B cell (primary cell): ENCODE measurements around the gene ZSWIM7. TPM values are rescaled to one million over a fixed set of nuclear protein-coding genes. Genes with fewer than 3 reads are reported as not detected.

ENCODE experiments used
- ATAC-seq: fragments of 200-7000 bp; cut with Tn5 transposase; one replicate; pipeline ENCODE4 v1.10.0; 2021; ENCODE audit warnings: low read depth, mild to moderate bottlenecking, moderate number of reproducible peaks, moderate library complexity
- CTCF ChIA-PET: fragments of 350-600 bp; sonication (Branson Sonifier 250); formaldehyde crosslinking; loops from one replicate; lab custom pipeline; 2021; ENCODE audit warnings: antibody characterized with exemption, inconsistent platforms; lab: Charles Lee
- POLR2A ChIA-PET: fragments of 350-600 bp; sonication (Branson Sonifier 250); formaldehyde crosslinking; loops from one replicate; lab custom pipeline; 2021; ENCODE audit warnings: antibody characterized with exemption; lab: Charles Lee
- DNase-seq: peaks from one replicate; pipeline ENCODE4 v3.0.0; 2013
- H2AFZ ChIP-seq: 2 replicates; pipeline ENCODE4 v1.6.1; 2012; ENCODE audit warnings: mild to moderate bottlenecking, low read depth, low read length; ENCODE audit not compliant: insufficient read depth, poor library complexity, severe bottlenecking
- H3K27ac ChIP-seq, 2 donors: 1 replicate in 1 of 2; 2 replicates in 1 of 2; pipeline ENCODE4 v1.5.1; 2012 to 2013; ENCODE audit warnings: low read length in 2 of 2, mild to moderate bottlenecking in 2 of 2, moderate library complexity in 1 of 2
- H3K27me3 ChIP-seq, 4 experiments: fragments of 200-600 bp in 1 of 4; sonication (generic) in 1 of 4; replicated peaks in 1 of 4; 1 replicate in 2 of 4; 2 replicates in 2 of 4; pipeline versions ENCODE4 v1.6.1 to v1.7.0; 2013 to 2016; ENCODE audit warnings: low read length in 3 of 4, mild to moderate bottlenecking in 2 of 4, mixed read lengths in 1 of 4, moderate library complexity in 1 of 4; ENCODE audit not compliant: insufficient read depth in 4 of 4, control insufficient read depth in 3 of 4; ENCODE audit errors: control extremely low read depth in 1 of 4
- H3K36me3 ChIP-seq, 2 experiments: replicated peaks in 1 of 2; 1 replicate in 1 of 2; 2 replicates in 1 of 2; pipeline versions ENCODE4 v1.6.1 to v1.7.1; 2013; ENCODE audit warnings: low read length in 1 of 2; ENCODE audit not compliant: insufficient read depth in 2 of 2, control insufficient read depth in 1 of 2; ENCODE audit errors: control extremely low read depth in 1 of 2, extremely low read depth in 1 of 2
- H3K4me1 ChIP-seq, 2 donors: fragments of 200-600 bp in 1 of 2; sonication (generic) in 1 of 2; 1 replicate in 1 of 2; 2 replicates in 1 of 2; pipeline versions ENCODE4 v1.5.1 to v1.6.1; 2013 to 2017; ENCODE audit warnings: low read length in 2 of 2; ENCODE audit not compliant: control insufficient read depth in 2 of 2, insufficient read depth in 2 of 2
- H3K4me2 ChIP-seq: replicated peaks from 2 replicates; pipeline ENCODE3; 2012; ENCODE audit warnings: mild to moderate bottlenecking, low read depth, low read length; ENCODE audit not compliant: poor library complexity, severe bottlenecking
- H3K4me3 ChIP-seq, 5 experiments: fragments of 200-600 bp in 1 of 5; sonication (generic) in 1 of 5; 1 replicate in 3 of 5; 2 replicates in 2 of 5; pipeline versions ENCODE4 v1.5.1 to v1.7.0; 2011 to 2016; ENCODE audit warnings: low read length in 4 of 5, mild to moderate bottlenecking in 4 of 5, low read depth in 2 of 5, control low read depth in 1 of 5, moderate library complexity in 1 of 5; ENCODE audit not compliant: insufficient read depth in 1 of 5; ENCODE audit errors: control extremely low read depth in 1 of 5, extremely low read depth in 1 of 5
- H3K79me2 ChIP-seq: fragments of 200-600 bp; sonication (generic); one replicate; pipeline ENCODE4 v1.6.0; 2016; ENCODE audit warnings: low read length; ENCODE audit not compliant: control insufficient read depth, insufficient read depth
- H3K9ac ChIP-seq: fragments of 200-600 bp; sonication (generic); 2 replicates; pipeline ENCODE4 v1.6.1; 2017; ENCODE audit warnings: mild to moderate bottlenecking, low read length, moderate library complexity
- H3K9me3 ChIP-seq, 3 donors: one replicate each; pipeline versions ENCODE4 v1.6.1 to v1.7.1; 2013; ENCODE audit warnings: low read length in 2 of 3; ENCODE audit not compliant: control insufficient read depth in 2 of 3, insufficient read depth in 1 of 3; ENCODE audit errors: control extremely low read depth in 1 of 3
- H4K20me1 ChIP-seq: 2 replicates; pipeline ENCODE4 v1.6.0; 2012; ENCODE audit warnings: mild to moderate bottlenecking, low read length; ENCODE audit not compliant: insufficient read depth, control insufficient read depth, poor library complexity, severe bottlenecking
- H3K27ac Mint-ChIP-seq: one replicate; pipeline ENCODE4 v1.8.0; 2021; ENCODE audit warnings: mixed read lengths
- H3K27me3 Mint-ChIP-seq: one replicate; pipeline ENCODE4 v1.8.0; 2021; ENCODE audit warnings: mixed read lengths
- H3K4me1 Mint-ChIP-seq: one replicate; pipeline ENCODE4 v1.8.0; 2021; ENCODE audit warnings: mixed read lengths
- H3K4me3 Mint-ChIP-seq: one replicate; pipeline ENCODE4 v1.8.0; 2021; ENCODE audit warnings: mixed read lengths
- H3K9me3 Mint-ChIP-seq: one replicate; pipeline ENCODE4 v1.8.0; 2022; ENCODE audit warnings: mixed read lengths; ENCODE audit not compliant: insufficient read depth
- EZH2 ChIP-seq: IDR thresholded peaks from 2 replicates; pipeline ENCODE4 v1.6.1; 2012; ENCODE audit warnings: borderline replicate concordance, low read depth, mild to moderate bottlenecking, moderate library complexity, low read length; ENCODE audit not compliant: insufficient read depth, poor library complexity, severe bottlenecking
- WGBS: methylation state at CpG from one replicate; pipeline ENCODE4 v1.1.5; 2013; ENCODE audit warnings: missing lambda C conversion rate; ENCODE audit not compliant: insufficient coverage; 5-methylcytosine and 5-hydroxymethylcytosine counted together
- intact Hi-C: fragments of 100-400 bp; cut with micrococcal nuclease; formaldehyde crosslinking; loops from one replicate; pipeline ENCODE4 v1.10.0; 2022
- polyA plus RNA-seq: library from polyadenylated mRNA; depleted of rRNA; stranded (reverse); fragments of >200 nt; gene quantifications from 2 replicates; pipeline ENCODE4 v1.2.3, GENCODE V29; 2012
- total RNA-seq, 2 donors: library from RNA; stranded (reverse); fragments of 120-200 nt in 1 of 2; gene quantifications; 1 replicate in 1 of 2; 2 replicates in 1 of 2; pipeline versions ENCODE4 v1.2.3 to v1.2.4, GENCODE V29; 2013 to 2022
- TF ChIP-seq, protein P1 (sequence below): fragments of 200-600 bp; IDR thresholded peaks from one replicate; pipeline ENCODE4 v1.8.0; 2022; ENCODE audit warnings: antibody characterized with exemption, mild to moderate bottlenecking

The ZSWIM7 gene
- total and polyA plus RNA-seq, 2 donors (not counting 1 experiment from before 2014, with no cell fraction given), result 25.1 to 39.3 TPM

DNA sequence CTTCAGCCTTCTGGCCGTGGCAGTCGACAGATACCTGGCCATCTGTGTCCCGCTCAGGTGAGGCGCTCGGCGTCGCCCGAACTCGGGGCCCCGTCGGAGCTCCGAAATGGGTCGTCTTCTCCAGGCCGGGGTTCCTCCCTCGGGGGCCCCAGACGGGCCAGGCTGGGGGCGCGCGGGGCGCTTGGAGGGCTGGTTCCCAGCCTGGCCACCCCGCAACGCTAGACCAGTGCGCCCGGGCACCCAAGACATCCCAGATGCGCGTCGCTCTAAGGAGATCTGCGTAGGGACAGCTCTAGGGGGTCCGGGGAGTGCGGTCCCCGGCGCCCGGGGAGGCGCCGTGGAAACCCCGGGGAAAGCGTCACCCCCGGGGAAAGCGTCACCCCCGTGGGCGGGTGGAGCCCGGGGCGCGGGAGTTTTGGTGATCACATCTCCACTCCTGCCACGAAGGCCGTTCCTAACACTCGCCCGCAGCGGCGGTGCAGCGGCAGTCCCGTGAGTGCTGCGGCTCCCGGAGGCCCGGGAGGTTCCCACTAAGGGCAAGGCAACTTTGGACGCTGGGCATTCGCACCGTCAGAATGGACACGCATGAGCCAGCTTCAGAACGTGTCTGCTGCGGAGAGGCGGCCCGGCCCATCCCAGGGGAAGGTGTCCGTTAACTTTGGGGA, 53.8 kb downstream of the ZSWIM7 start:
- intact Hi-C loops, result no loop called here
- no peaks in the 10 kb centered on the region for H3K79me2 ChIP-seq

More for the DNA sequence above, 53.8 kb downstream of the ZSWIM7 start:
- Mint-ChIP-seq H3K4me1 (peaks cover 17% of the 10 kb centered on the region), H3K27me3 (peaks cover 43% of the 10 kb centered on the region), H3K9me3 (no peaks in the 10 kb centered on the region), H3K4me3 (peak overlapping the region; percentile 80), H3K27ac (no peak overlapping the region)
- TF ChIP-seq, protein P1, sequence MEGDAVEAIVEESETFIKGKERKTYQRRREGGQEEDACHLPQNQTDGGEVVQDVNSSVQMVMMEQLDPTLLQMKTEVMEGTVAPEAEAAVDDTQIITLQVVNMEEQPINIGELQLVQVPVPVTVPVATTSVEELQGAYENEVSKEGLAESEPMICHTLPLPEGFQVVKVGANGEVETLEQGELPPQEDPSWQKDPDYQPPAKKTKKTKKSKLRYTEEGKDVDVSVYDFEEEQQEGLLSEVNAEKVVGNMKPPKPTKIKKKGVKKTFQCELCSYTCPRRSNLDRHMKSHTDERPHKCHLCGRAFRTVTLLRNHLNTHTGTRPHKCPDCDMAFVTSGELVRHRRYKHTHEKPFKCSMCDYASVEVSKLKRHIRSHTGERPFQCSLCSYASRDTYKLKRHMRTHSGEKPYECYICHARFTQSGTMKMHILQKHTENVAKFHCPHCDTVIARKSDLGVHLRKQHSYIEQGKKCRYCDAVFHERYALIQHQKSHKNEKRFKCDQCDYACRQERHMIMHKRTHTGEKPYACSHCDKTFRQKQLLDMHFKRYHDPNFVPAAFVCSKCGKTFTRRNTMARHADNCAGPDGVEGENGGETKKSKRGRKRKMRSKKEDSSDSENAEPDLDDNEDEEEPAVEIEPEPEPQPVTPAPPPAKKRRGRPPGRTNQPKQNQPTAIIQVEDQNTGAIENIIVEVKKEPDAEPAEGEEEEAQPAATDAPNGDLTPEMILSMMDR, result no peak
- TF ChIP-seq EZH2, result no peak
- Histone ChIP-seq H3K4me3 (peak overlapping the region in 4 of 5 experiments; percentile 15 to 56 (median 46)), H3K4me1 (peaks cover 15 to 18% of the 10 kb centered on the region in 2 donors), H3K9ac (peak overlapping the region; percentile 49), H4K20me1 (no peaks in the 10 kb centered on the region), H3K4me2 (peak overlapping the region; percentile 88), H3K27ac (no peak overlapping the region), H3K27me3 (peaks cover 0 to 46% (median 14%) of the 10 kb centered on the region in 4 experiments), H2AFZ (peak overlapping the region; percentile 73), H3K36me3 (no peaks in the 10 kb centered on the region), H3K9me3 (peaks cover 0 to 12% (median 0%) of the 10 kb centered on the region in 3 donors)
- no peak for ATAC-seq
- DNase-seq, result no peak
- whole genome bisulfite sequencing, result 10% methylated on average over 64 of the region's 64 CpGs
- CTCF ChIA-PET, result interaction anchor here (1.1 to 2.3 kb wide), 2 partner anchors 13 to 52 kb away, joined by 4 to 14 read pairs; no protein-coding TSS in a partner anchor
- POLR2A ChIA-PET, result interaction anchor here (0.9 kb wide), 1 partner anchor 53 kb away, joined by 3 read pairs; the partner anchor contains the start of gene ZSWIM7
